Ramos (cell line): Measurements from ENCODE around the gene SSH2.

Experiments
- in situ Hi-C: fragments of 300-500 bp; cut with MboI; formaldehyde crosslinking; loops from one replicate; pipeline ENCODE4 v1.14.3; 2022; ENCODE audit warnings: low sequenced_read_pairs; ENCODE audit not compliant: unreplicated experiment

Gene SSH2

DNA sequence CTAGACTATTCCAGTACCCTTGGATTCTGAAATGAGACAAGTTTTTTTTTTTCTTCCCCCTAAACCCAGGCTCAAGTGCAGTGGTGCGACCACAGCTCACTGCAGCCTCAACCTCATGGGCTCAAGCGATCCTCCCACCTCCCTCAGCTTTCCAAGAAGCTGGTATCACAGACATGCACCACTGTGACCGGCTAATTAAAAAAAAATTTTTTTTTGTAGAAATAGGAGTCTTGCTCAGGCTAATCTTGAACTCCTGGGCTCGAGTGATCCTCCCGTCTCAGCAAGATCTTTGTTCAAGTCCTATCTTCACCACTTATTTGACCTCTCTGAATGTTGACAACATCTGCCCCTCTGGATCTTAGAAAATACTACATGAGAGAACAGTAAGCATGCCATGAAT lies 280.7 kb downstream of the SSH2 start:
- in situ Hi-C loops, result loop anchor here (25.0 kb wide), 2 partner anchors 288 to 363 kb away; partner anchors contain the start of genes EFCAB5 and SSH2

DNA sequence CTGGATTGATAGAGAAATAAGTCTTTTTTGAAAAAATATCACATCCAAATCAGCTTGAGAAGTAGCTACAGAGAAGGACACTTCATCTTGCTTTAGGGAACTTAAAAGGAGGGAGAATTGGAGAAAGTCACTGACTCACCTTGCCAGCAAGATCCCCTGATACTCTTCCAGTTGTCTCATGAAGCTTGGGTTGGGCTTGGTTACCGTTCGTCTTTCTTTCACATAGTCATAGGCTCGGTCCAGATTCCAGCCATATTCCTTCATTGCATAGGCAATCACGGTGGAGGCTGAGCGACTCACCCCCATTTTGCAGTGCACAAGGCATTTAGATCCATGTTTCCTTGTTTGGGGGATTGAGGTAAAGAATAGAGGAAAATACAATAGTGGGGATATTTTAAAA lies 282.0 kb downstream of the SSH2 start:
- in situ Hi-C loops, result loop anchor here (25.0 kb wide), 2 partner anchors 289 to 364 kb away; partner anchors contain the start of genes EFCAB5 and SSH2

- in situ Hi-C loops, result loop anchor here (25.0 kb wide), 2 partner anchors 292 to 367 kb away; partner anchors contain the start of genes EFCAB5 and SSH2
These were observed 284.4 kb downstream of the SSH2 start for GRCh38 chr17:29645515-29646051.

GRCh38 chr17:29643817-29644160 lies 286.2 kb downstream of the SSH2 start:
- in situ Hi-C loops, result loop anchor here (25.0 kb wide), 2 partner anchors 294 to 369 kb away; partner anchors contain the start of genes EFCAB5 and SSH2

DNA sequence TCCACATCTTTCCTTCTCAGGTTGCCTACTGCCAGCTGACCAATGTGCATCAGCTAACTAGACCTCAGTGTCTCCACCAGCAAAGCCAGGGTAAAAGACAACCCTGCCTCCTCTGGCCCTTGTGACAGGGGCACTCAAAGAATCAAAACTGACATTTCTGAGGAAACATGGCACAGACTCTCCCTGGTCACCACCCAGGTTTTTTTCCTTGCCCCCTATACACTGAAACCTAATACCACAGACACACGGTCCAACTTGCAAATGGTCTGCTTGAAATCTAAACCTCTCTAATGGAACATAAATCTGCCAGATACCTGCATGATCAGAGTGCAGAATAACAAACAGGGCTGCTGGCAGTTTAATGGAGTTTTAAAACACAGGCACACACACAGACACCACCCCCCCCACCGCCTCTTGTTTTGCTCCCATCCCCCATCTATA lies 287.8 kb downstream of the SSH2 start:
- in situ Hi-C loops, result loop anchor here (25.0 kb wide), 2 partner anchors 295 to 370 kb away; partner anchors contain the start of genes EFCAB5 and SSH2

- in situ Hi-C loops, result loop anchor here (25.0 kb wide), 2 partner anchors 296 to 371 kb away; partner anchors contain the start of genes EFCAB5 and SSH2
These were observed 288.9 kb downstream of the SSH2 start for GRCh38 chr17:29640981-29641642.

- in situ Hi-C loops, result loop anchor here (25.0 kb wide), 2 partner anchors 297 to 372 kb away; partner anchors contain the start of genes EFCAB5 and SSH2
These were observed 289.6 kb downstream of the SSH2 start for GRCh38 chr17:29640413-29640812.

GRCh38 chr17:29633886-29634285 lies 296.1 kb downstream of the SSH2 start:
- in situ Hi-C loops, result loop anchor here (25.0 kb wide), 2 partner anchors 303 to 378 kb away; partner anchors contain the start of genes EFCAB5 and SSH2

GRCh38 chr17:29630630-29631193 lies 299.3 kb downstream of the SSH2 start:
- in situ Hi-C loops, result loop anchor here (25.0 kb wide), 2 partner anchors 307 to 382 kb away; partner anchors contain the start of genes EFCAB5 and SSH2

DNA sequence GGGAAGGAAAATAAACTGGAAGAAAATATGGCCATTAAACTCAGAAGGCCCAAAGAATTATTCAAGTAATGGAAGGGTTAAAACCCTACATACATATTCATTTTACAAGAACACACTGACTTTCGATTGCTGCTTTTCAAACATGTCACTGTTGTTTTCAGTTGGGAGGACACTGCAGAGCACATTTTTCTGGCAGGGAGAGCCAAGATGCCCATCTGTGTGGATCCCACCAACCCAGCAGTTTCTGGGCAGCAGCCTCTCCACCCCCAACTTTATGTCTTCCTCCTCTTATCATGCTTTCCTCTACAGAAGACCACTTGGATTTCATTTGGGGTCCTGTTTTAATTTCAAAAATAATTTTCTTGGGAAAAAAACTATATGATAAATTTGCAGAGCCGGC lies 300.2 kb downstream of the SSH2 start:
- in situ Hi-C loops, result loop anchor here (25.0 kb wide), 2 partner anchors 307 to 382 kb away; partner anchors contain the start of genes EFCAB5 and SSH2

- in situ Hi-C loops, result loop anchor here (25.0 kb wide), 2 partner anchors 309 to 384 kb away; partner anchors contain the start of genes EFCAB5 and SSH2
These were observed 301.4 kb downstream of the SSH2 start for GRCh38 chr17:29628644-29629043.

GRCh38 chr17:29627951-29628350 lies 302.1 kb downstream of the SSH2 start:
- in situ Hi-C loops, result loop anchor here (25.0 kb wide), 2 partner anchors 309 to 384 kb away; partner anchors contain the start of genes EFCAB5 and SSH2

- in situ Hi-C loops, result loop anchor here (25.0 kb wide), 2 partner anchors 312 to 387 kb away; partner anchors contain the start of genes EFCAB5 and SSH2
These were observed 304.8 kb downstream of the SSH2 start for GRCh38 chr17:29625037-29625750.

GRCh38 chr17:29624586-29624985 lies 305.4 kb downstream of the SSH2 start:
- in situ Hi-C loops, result no loop called here

DNA sequence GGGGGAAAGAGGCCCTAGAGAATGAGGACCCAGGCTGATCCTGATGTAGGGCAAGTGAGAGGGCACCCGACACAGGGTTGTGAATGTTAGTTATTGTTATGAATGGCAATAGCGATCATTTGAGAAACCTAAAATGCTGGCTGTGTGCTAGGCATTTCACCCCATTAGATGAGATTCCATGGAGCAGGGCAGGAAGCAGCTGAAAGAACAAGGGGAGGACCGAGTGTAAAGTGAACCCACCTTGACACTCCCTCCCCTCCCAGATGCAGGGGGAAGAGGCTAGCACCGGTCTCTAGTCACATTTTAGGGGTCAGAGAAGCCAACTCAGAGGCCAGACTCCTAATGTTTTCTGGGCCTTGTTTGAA lies 306.8 kb downstream of the SSH2 start:
- in situ Hi-C loops, result no loop called here

DNA sequence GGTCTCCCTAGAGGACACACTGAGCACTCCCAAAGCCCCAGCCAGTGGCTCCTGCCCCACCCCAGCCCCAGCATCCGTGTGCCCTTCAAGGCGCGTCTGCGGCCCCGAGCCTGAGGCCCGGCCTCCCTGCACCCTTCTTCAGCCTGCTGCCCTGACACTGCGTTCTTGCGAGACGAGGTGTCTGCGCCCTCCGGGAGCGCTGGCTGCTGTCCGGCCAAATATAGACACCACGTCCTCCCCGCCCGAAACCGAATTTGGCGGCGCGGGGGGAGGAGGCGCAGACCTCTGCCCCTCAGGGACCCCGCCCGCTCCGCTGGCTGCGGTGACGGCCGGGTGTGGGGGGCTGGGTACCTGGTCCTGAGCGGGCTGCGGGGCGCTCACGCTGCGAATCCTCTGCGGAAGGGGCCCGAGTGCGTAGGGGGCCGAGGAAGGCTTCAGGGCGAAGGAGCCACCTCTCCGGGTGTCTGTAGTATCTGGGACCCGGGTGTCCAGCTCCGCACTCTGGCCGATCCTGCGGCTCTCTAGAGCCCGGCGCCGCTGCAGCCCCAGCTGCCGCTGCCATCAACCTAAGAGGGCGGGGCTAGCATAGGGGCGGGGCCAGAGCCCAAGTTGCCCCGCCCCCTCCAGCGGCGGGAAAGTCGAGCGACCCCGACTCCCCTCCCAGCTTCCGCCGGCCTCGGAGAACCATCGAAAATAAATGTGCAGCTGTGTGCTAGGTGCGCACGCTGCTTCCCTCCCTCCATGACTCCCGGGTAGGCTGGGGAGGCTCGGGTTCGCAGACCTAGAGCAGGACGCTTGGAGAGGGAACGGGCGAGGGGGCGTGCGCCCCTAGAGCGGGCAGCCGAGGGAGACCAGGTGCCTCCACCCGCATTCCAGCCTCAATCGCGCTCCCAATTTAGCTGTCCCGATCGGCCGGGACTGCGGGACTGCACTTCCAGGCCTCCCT lies 307.4 kb downstream of the SSH2 start, which contains the start of gene CORO6:
CORO6 (minus strand) TSS at position 576 of the 946 bp plus-strand sequence. CDS start 1,491 bp downstream, outside the sequence.
- in situ Hi-C loops, result no loop called here

DNA sequence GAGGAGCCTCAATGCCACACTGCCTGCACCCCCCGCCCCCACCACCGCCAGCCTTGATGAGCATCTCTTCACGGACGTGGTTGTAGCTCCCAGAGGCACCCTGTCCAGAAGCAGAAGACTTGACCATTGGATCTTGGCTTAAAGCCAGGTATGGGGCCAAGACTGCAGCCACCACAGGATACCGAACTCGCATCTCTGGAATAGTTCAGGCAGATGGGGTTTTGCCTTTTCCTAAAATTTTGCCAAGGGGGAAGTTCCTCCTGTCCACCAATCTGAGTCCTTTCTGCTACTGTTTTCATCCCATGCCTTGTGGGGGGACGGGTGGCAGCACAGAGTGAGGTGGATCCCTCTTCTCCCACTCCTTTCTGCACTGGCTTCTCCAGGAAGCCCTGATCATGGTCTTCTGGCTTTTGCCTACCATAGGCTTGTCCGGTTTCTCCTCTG lies 308.3 kb downstream of the SSH2 start:
- in situ Hi-C loops, result no loop called here

DNA sequence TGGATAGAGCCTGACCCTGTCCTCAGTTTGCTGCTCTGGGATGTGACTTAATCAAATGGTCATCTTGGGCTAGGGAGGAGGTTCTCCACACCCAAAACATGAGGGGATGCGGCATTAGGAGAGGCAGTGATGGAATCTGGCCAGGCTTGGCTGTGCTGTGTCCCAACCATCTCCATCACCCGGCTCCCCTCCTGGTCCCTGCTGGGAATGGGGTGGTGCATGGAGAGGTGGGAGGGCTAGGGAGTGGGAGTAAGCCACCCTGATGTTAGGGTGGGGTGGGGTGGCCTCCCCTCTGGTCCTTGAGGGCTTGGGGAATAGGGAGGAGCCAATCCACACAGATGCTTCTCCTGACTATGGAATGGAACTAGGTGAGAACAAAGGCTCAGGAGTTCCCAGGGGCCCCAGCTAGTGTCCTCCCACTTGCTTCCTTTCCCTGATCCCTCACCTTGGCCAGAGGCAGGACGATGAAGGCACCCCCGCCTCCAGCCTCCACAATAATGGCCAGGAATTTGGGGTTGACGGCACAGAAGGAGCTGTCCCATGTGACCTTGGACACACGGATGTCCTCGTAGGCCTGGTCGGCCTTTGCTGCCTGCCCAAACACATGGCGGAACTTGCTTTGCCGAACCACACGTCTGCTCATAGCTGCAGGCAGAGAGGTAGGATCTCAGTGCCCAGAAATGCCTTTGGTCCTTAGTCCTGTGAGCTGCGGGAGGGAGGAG lies 309.1 kb downstream of the SSH2 start:
- in situ Hi-C loops, result no loop called here
